HG03457 (cell line): ENCODE results near the gene CFAP97D2.
"Not testable (repeated sequence)": the region's sequence is repeated elsewhere in the genome, so short reads cannot be mapped to it uniquely, and the experiment has no call there.

Experiments
- ATAC-seq: cut with Tn5 transposase; IDR thresholded peaks from one replicate; pipeline ENCODE4 v1.9.1; 2021; ENCODE audit warnings: moderate number of reproducible peaks; ENCODE audit not compliant: unreplicated experiment

CFAP97D2 gene

GRCh38 chr13:114230117-114230516 lies 51.1 kb downstream of the CFAP97D2 start:
- no peak for ATAC-seq

- no peak for ATAC-seq
Observed at GRCh38 chr13:114230575-114230974, 51.5 kb downstream of the CFAP97D2 start.

- ATAC-seq: no peak
Observed at GRCh38 chr13:114231886-114232285, 52.8 kb downstream of the CFAP97D2 start.

- ATAC-seq: no peak
Observed at GRCh38 chr13:114234266-114234644, 55.2 kb downstream of the CFAP97D2 start.

GRCh38 chr13:114234645-114235421 lies 55.8 kb downstream of the CFAP97D2 start, which contains the start of gene CDC16:
TSS of gene CDC16 (plus strand) at chr13:114234897. CDS start at chr13:114235085, 188 bp downstream.
- peak; percentile 78 for ATAC-seq

- ATAC-seq: no peak
Observed at GRCh38 chr13:114235697-114236096, 56.6 kb downstream of the CFAP97D2 start.

- no peak for ATAC-seq
Observed at GRCh38 chr13:114236227-114236626, 57.2 kb downstream of the CFAP97D2 start.

- ATAC-seq: no peak
Observed at GRCh38 chr13:114237415-114238112, 58.5 kb downstream of the CFAP97D2 start.

GRCh38 chr13:114241918-114242317 lies 62.9 kb downstream of the CFAP97D2 start:
- no peak for ATAC-seq

GRCh38 chr13:114243971-114244370 lies 64.9 kb downstream of the CFAP97D2 start:
- no peak for ATAC-seq

- no peak for ATAC-seq
Observed at GRCh38 chr13:114244637-114245036, 65.6 kb downstream of the CFAP97D2 start.

- ATAC-seq: no peak
Observed at GRCh38 chr13:114248011-114248410, 69.0 kb downstream of the CFAP97D2 start.

- no peak for ATAC-seq
Observed at GRCh38 chr13:114249077-114249476, 70.0 kb downstream of the CFAP97D2 start.

- not testable (repeated sequence) for ATAC-seq
Observed at GRCh38 chr13:114251639-114252440, 72.8 kb downstream of the CFAP97D2 start.

- ATAC-seq: no peak
Observed at GRCh38 chr13:114256547-114256946, 77.5 kb downstream of the CFAP97D2 start.

- ATAC-seq: no peak
Observed at GRCh38 chr13:114257014-114257413, 78.0 kb downstream of the CFAP97D2 start.

- no peak for ATAC-seq
Observed at GRCh38 chr13:114258589-114258988, 79.5 kb downstream of the CFAP97D2 start.

GRCh38 chr13:114259374-114259773 lies 80.3 kb downstream of the CFAP97D2 start:
- no peak for ATAC-seq

- ATAC-seq: no peak
Observed at GRCh38 chr13:114259974-114260373, 80.9 kb downstream of the CFAP97D2 start.

- ATAC-seq: no peak
Observed at GRCh38 chr13:114260814-114261213, 81.8 kb downstream of the CFAP97D2 start.

- no peak for ATAC-seq
Observed at GRCh38 chr13:114261328-114261965, 82.4 kb downstream of the CFAP97D2 start.
